Fibroblast of lung (primary cell): ENCODE data around the gene COL8A1. TPM values are rescaled to one million over a fixed set of nuclear protein-coding genes. Genes with fewer than 3 reads are reported as not detected.
A peak's percentile ranks its signal among the peaks of the same experiment; 100 is the strongest.

Source experiments
- DNase-seq, 2 donors: peaks; one replicate each; pipeline versions ENCODE4 v3.0.0 to v3.0.0-alpha.2; 2010; ENCODE audit warnings: low read depth in 2 of 2
- H2AFZ ChIP-seq: 2 replicates; pipeline ENCODE4 v1.5.1; 2012; ENCODE audit warnings: low read length, control low read depth, inconsistent platforms
- H3K27ac ChIP-seq: 2 replicates; pipeline ENCODE4 v1.5.1; 2011; ENCODE audit warnings: low read length, control low read depth; ENCODE audit not compliant: insufficient read depth
- H3K27me3 ChIP-seq: 2 replicates; pipeline ENCODE4 v1.5.1; 2011; ENCODE audit warnings: mild to moderate bottlenecking, low read length; ENCODE audit not compliant: control insufficient read depth, insufficient read depth
- H3K36me3 ChIP-seq: 2 replicates; pipeline ENCODE4 v1.5.1; 2011; ENCODE audit warnings: low read length; ENCODE audit not compliant: control insufficient read depth, insufficient read depth
- H3K4me1 ChIP-seq: 2 replicates; pipeline ENCODE4 v1.5.1; 2011; ENCODE audit warnings: low read length; ENCODE audit not compliant: control insufficient read depth, insufficient read depth; ENCODE audit errors: extremely low read depth
- H3K4me2 ChIP-seq: 2 replicates; pipeline ENCODE4 v1.5.1; 2011; ENCODE audit warnings: low read length, control low read depth; ENCODE audit not compliant: insufficient read depth; ENCODE audit errors: extremely low read depth
- H3K4me3 ChIP-seq, 4 experiments: fragments of 200-600 bp in 1 of 4; sonication (generic) in 1 of 4; replicated peaks in 1 of 4; 2 replicates each; pipeline ENCODE4 v1.5.1; 2011 to 2016; ENCODE audit warnings: low read length in 4 of 4, low read depth in 3 of 4, mild to moderate bottlenecking in 3 of 4, control low read depth in 2 of 4, inconsistent platforms in 1 of 4, mixed read lengths in 1 of 4; ENCODE audit not compliant: insufficient read depth in 1 of 4; ENCODE audit errors: control extremely low read depth in 1 of 4
- H3K79me2 ChIP-seq: 2 replicates; pipeline ENCODE4 v1.5.1; 2012; ENCODE audit warnings: mild to moderate bottlenecking, low read length, inconsistent platforms; ENCODE audit not compliant: control insufficient read depth, insufficient read depth
- H3K9ac ChIP-seq: 2 replicates; pipeline ENCODE4 v1.5.1; 2011; ENCODE audit warnings: mild to moderate bottlenecking, low read length, control low read depth; ENCODE audit not compliant: insufficient read depth
- H3K9me3 ChIP-seq: 2 replicates; pipeline ENCODE4 v1.5.1; 2012; ENCODE audit warnings: low read depth, low read length; ENCODE audit not compliant: control insufficient read depth, insufficient read depth
- H4K20me1 ChIP-seq: 2 replicates; pipeline ENCODE4 v1.5.1; 2011; ENCODE audit warnings: low read length; ENCODE audit not compliant: control insufficient read depth, insufficient read depth; ENCODE audit errors: extremely low read depth
- EZH2 ChIP-seq: IDR thresholded peaks from 2 replicates; pipeline ENCODE4 v1.5.1; 2012; ENCODE audit warnings: low read length, control low read depth, mild to moderate bottlenecking; ENCODE audit errors: missing control alignments
- polyA plus RNA-seq, 2 donors: library from polyadenylated mRNA; depleted of rRNA in 1 of 2; stranded (reverse) in 1 of 2; unstranded in 1 of 2; fragments of >200 nt; gene quantifications; 2 replicates each; pipeline ENCODE4 v1.2.1, GENCODE V29; 2011 to 2012; ENCODE audit warnings: missing spikeins in 1 of 2
- total RNA-seq: library from RNA; depleted of rRNA; stranded (reverse); fragments of >200 nt; gene quantifications from 2 replicates; pipeline ENCODE4 v1.2.1, GENCODE V29; 2014
- TF ChIP-seq, protein P1 (sequence below), 2 donors: IDR thresholded peaks in 1 of 2; conservative IDR thresholded peaks in 1 of 2; 1 replicate in 1 of 2; 2 replicates in 1 of 2; pipeline ENCODE4 v1.5.1; 2011 to 2012; ENCODE audit warnings: low read length in 2 of 2, control low read depth in 1 of 2, inconsistent platforms in 1 of 2, low read depth in 1 of 2, mild to moderate bottlenecking in 1 of 2

COL8A1 gene
- total and polyA plus RNA-seq, 2 donors (not counting 1 experiment from before 2014, with no cell fraction given), result 85.4 to 215 TPM

DNA sequence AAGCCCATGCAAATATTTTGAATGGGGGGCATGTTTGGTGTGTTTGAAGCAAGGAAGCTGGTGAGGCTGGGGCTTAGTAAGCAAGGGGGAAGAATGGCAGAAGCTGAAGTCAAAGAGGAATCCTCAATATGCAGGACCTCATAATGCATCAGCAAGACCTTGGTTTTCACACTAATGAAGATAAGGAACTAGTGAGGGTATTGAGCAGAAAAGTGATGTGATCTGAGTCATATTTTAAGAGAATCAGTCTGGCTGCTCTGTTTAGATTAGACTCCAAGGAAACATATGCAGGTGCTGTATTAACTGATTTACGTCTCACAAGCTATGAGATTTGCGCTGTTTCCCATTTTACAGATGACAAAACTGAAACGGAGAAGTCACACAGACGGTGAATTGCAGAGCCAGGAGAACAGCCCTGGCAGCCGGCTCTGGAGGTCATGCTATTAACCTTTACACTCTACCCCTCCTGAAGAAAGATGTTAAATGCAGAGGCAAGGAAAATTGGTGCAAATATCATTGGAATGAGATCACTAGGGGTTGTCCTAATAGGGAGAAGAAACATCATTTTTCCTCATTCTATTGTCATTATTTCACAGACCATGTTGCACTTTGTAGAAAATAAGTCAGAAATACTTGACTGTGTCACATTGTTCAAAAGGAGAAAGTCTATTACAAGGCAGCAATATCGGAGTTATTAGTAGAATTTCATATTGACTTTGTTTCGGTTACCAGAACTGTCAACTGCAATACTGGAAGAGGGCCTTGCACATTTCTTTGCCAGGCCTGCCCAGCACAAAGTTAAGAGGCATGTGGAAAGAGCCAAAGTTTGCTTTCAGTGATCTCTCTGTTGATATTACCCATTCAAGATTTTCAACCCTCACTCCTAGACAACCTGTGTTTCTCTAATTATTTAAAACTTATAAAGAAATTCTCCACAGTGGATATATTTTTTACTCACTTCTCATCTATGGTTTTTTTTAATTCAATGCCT is 64.9 kb downstream of the COL8A1 start:
- TF ChIP-seq EZH2, result no peak
- TF ChIP-seq, protein P1, sequence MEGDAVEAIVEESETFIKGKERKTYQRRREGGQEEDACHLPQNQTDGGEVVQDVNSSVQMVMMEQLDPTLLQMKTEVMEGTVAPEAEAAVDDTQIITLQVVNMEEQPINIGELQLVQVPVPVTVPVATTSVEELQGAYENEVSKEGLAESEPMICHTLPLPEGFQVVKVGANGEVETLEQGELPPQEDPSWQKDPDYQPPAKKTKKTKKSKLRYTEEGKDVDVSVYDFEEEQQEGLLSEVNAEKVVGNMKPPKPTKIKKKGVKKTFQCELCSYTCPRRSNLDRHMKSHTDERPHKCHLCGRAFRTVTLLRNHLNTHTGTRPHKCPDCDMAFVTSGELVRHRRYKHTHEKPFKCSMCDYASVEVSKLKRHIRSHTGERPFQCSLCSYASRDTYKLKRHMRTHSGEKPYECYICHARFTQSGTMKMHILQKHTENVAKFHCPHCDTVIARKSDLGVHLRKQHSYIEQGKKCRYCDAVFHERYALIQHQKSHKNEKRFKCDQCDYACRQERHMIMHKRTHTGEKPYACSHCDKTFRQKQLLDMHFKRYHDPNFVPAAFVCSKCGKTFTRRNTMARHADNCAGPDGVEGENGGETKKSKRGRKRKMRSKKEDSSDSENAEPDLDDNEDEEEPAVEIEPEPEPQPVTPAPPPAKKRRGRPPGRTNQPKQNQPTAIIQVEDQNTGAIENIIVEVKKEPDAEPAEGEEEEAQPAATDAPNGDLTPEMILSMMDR (conservative IDR thresholded peaks at IDR 0.05 in 1 of 2, IDR thresholded peaks at IDR 0.05 in 1 of 2; ENCODE audit: low read depth in 1 of 2, low read length in 2 of 2), result no peak
- peak in 1 of 2 donors; percentile 85 for DNase-seq
- no peak overlapping the region for H3K27ac ChIP-seq
- no peaks in the 10 kb centered on the region for H3K27me3 ChIP-seq
- no peak overlapping the region for H3K4me3 ChIP-seq
- H4K20me1 ChIP-seq, result no peaks in the 10 kb centered on the region
- H3K9ac ChIP-seq, result no peak overlapping the region
- H3K4me2 ChIP-seq, result no peak overlapping the region
- no peak overlapping the region for H2AFZ ChIP-seq
- H3K36me3 ChIP-seq, result peaks cover 5% of the 10 kb centered on the region
- H3K79me2 ChIP-seq, result no peaks in the 10 kb centered on the region
- no peaks in the 10 kb centered on the region for H3K9me3 ChIP-seq
- H3K4me1 ChIP-seq, result peaks cover 7% of the 10 kb centered on the region

DNA sequence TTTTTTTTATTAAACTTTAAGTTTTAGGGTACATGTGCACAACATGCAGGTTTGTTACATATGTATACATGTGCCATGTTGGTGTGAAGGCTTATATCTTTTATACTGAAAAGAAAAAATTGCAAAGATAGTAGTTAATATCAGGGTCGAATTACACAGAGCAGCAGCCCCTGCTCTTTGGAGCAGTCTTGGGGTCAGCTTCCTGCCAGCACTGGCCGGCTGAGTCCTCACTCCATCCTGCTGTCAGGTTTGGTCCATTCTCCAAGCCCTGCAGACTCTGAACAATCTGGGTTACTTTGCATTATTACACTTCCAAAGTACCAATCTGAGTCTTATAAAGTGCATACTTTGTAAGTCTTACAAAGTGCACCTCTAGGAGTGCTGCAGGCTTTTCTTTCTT is 66.0 kb downstream of the COL8A1 start:
- Histone ChIP-seq H3K4me3 (no peak overlapping the region), H2AFZ (no peak overlapping the region), H3K9ac (no peak overlapping the region), H3K27ac (no peak overlapping the region), H3K79me2 (no peaks in the 10 kb centered on the region), H3K27me3 (no peaks in the 10 kb centered on the region), H3K4me1 (peaks cover 7% of the 10 kb centered on the region), H4K20me1 (no peaks in the 10 kb centered on the region), H3K9me3 (no peaks in the 10 kb centered on the region), H3K36me3 (peaks cover 5% of the 10 kb centered on the region), H3K4me2 (no peak overlapping the region)
- TF ChIP-seq EZH2, result no peak
- TF ChIP-seq, protein P1 (conservative IDR thresholded peaks at IDR 0.05 in 1 of 2, IDR thresholded peaks at IDR 0.05 in 1 of 2; ENCODE audit: low read depth in 1 of 2, low read length in 2 of 2), result peak in 1 of 2 donors; percentile 7
- no peak for DNase-seq

GRCh38 chr3:99706410-99706809 is 68.0 kb downstream of the COL8A1 start:
- Histone ChIP-seq H3K4me1 (peaks cover 3% of the 10 kb centered on the region), H4K20me1 (no peaks in the 10 kb centered on the region), H3K79me2 (no peaks in the 10 kb centered on the region), H3K27me3 (no peaks in the 10 kb centered on the region), H3K27ac (no peak overlapping the region), H3K9ac (no peak overlapping the region), H3K36me3 (peaks cover 5% of the 10 kb centered on the region), H3K4me2 (no peak overlapping the region), H2AFZ (no peak overlapping the region), H3K4me3 (no peak overlapping the region), H3K9me3 (no peaks in the 10 kb centered on the region)
- DNase-seq, result peak in 1 of 2 donors; percentile 63
- TF ChIP-seq EZH2, result no peak
- TF ChIP-seq, protein P1 (conservative IDR thresholded peaks at IDR 0.05 in 1 of 2, IDR thresholded peaks at IDR 0.05 in 1 of 2; ENCODE audit: low read depth in 1 of 2, low read length in 2 of 2), result no peak
